Testis (tissue), 2 donors: ENCODE results near the gene MRPL53.

Experiments
- CTCF ChIP-seq, 3 experiments: fragments of 450-650 bp in 2 of 3; fragments of 200-600 bp in 1 of 3; sonication (generic) in 1 of 3; IDR thresholded peaks; one replicate each; pipeline ENCODE4 v1.5.1; 2016 to 2019; ENCODE audit warnings: antibody characterized with exemption in 3 of 3, mild to moderate bottlenecking in 2 of 3, moderate library complexity in 1 of 3
- POLR2A ChIP-seq: fragments of 450-650 bp; IDR thresholded peaks from one replicate; pipeline ENCODE4 v1.6.1; 2017; ENCODE audit warnings: antibody characterized with exemption, mild to moderate bottlenecking, moderate library complexity

GRCh38 chr2:74439803-74440377 lies 32.6 kb downstream of the MRPL53 start:
- TF ChIP-seq CTCF (IDR thresholded peaks at IDR 0.05) (no peak), POLR2A (no peak)
